ENCODE measurements around the gene SLC6A11. TPM values are rescaled to one million over a fixed set of nuclear protein-coding genes. Genes with fewer than 3 reads are reported as not detected.
A peak's percentile ranks its signal among the peaks of the same experiment; 100 is the strongest.

Gene SLC6A11
- total RNA-seq, 1 experiment from 2014 or later: not detected

DNA sequence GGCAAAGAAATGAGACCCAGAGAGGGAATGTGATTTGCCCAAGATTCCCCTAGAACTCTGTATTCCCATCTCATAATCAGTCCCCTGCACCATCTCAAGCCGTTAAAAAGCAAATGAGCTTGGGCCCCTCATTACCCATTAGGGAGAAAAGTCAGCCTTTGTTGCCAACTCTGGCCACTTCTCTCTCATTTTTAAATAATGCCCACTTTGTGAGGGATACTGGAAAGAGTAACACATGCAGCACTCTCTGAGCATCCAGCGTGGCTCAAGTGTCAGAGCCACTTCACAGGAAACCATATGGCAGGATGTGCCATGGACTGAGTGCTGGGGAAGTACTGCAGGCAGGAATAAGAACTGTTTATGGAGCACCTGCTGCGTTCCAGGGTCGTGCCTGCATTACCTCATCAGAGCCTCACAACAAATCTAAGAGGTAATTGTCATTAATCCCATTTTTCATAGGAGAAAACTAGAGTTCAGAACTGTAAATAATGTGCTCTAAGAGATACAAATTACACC is 126.7 kb downstream of the SLC6A11 start:
- ChIA-PET CTCF (interaction anchor here (0.6 kb wide), 1 partner anchor 184 kb away, joined by 3 read pairs; no protein-coding TSS in a partner anchor), POLR2A (ENCODE audit: low non-redundant PET) (no interaction called here)
- Histone ChIP-seq H3K4me3 (ENCODE audit: low read depth, low read length, poor library complexity, severe bottlenecking) (no peak overlapping the region), H3K36me3 (ENCODE audit: insufficient read depth, low read length, poor library complexity, severe bottlenecking) (no peaks in the 10 kb centered on the region), H3K4me1 (ENCODE audit: insufficient read depth, low read length, poor library complexity, severe bottlenecking) (no peaks in the 10 kb centered on the region), H3K27ac (ENCODE audit: low read depth, low read length, poor library complexity, severe bottlenecking) (no peak overlapping the region), H3K9me3 (ENCODE audit: low read depth, low read length, poor library complexity, severe bottlenecking) (no peaks in the 10 kb centered on the region), H3K27me3 (replicated peaks; ENCODE audit: insufficient read depth, low read depth, low read length, poor library complexity) (no peaks in the 10 kb centered on the region)
- no peak for DNase-seq (ENCODE audit: low spot score)
- intact Hi-C loops (cut with micrococcal nuclease; ENCODE audit: unreplicated experiment): loop anchor here (10.0 kb wide), 1 partner anchor 712 kb away; no protein-coding TSS in a partner anchor
- BruUV-seq (replicated peaks): no TSS peak
- TF ChIP-seq, protein P1, sequence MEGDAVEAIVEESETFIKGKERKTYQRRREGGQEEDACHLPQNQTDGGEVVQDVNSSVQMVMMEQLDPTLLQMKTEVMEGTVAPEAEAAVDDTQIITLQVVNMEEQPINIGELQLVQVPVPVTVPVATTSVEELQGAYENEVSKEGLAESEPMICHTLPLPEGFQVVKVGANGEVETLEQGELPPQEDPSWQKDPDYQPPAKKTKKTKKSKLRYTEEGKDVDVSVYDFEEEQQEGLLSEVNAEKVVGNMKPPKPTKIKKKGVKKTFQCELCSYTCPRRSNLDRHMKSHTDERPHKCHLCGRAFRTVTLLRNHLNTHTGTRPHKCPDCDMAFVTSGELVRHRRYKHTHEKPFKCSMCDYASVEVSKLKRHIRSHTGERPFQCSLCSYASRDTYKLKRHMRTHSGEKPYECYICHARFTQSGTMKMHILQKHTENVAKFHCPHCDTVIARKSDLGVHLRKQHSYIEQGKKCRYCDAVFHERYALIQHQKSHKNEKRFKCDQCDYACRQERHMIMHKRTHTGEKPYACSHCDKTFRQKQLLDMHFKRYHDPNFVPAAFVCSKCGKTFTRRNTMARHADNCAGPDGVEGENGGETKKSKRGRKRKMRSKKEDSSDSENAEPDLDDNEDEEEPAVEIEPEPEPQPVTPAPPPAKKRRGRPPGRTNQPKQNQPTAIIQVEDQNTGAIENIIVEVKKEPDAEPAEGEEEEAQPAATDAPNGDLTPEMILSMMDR (conservative IDR thresholded peaks at IDR 0.05; ENCODE audit: low read depth, low read length): no peak
- no peak for TF ChIP-seq EZH2 (IDR thresholded peaks at IDR 0.05; ENCODE audit: borderline replicate concordance, low read depth, low read length, poor library complexity, severe bottlenecking)

DNA sequence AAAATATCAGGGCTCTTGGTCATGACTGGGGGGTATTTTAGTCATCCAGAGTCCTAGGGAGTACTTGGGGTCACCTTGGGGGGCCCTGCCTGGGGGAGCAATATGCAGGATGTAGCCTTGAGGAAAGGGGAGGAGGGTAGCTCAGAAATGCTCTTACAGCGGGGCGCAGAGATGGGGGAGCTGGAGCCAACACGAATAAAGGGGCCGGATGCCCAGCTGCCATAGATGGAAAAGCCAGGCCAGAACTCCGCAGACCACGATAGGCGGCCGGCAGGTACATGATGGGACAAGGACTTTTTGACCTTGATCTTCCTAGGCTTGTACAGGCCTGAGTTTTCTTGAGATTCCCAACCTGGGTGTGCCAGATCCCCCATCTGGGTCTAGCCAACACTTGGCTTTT is 128.8 kb downstream of the SLC6A11 start:
- CTCF ChIA-PET: interaction anchor here (1.2 to 1.5 kb wide), 2 partner anchors 19 to 116 kb away, joined by 3 to 5 read pairs; no protein-coding TSS in a partner anchor
- Histone ChIP-seq H3K9me3 (ENCODE audit: low read depth, low read length, poor library complexity, severe bottlenecking) (no peaks in the 10 kb centered on the region), H3K36me3 (ENCODE audit: insufficient read depth, low read length, poor library complexity, severe bottlenecking) (no peaks in the 10 kb centered on the region), H3K27me3 (replicated peaks; ENCODE audit: insufficient read depth, low read depth, low read length, poor library complexity) (no peaks in the 10 kb centered on the region), H3K4me3 (ENCODE audit: low read depth, low read length, poor library complexity, severe bottlenecking) (no peak overlapping the region), H3K27ac (ENCODE audit: low read depth, low read length, poor library complexity, severe bottlenecking) (no peak overlapping the region), H3K4me1 (ENCODE audit: insufficient read depth, low read length, poor library complexity, severe bottlenecking) (no peaks in the 10 kb centered on the region)
- no peak for DNase-seq (ENCODE audit: low spot score)
- TF ChIP-seq EZH2 (IDR thresholded peaks at IDR 0.05; ENCODE audit: borderline replicate concordance, low read depth, low read length, poor library complexity, severe bottlenecking): no peak
- TF ChIP-seq, protein P1 (conservative IDR thresholded peaks at IDR 0.05; ENCODE audit: low read depth, low read length): no peak
- no TSS peak for BruUV-seq (replicated peaks)
- intact Hi-C loops (cut with micrococcal nuclease; ENCODE audit: unreplicated experiment): loop anchor here (1.0 to 10.0 kb wide), 3 partner anchors 114 to 710 kb away; no protein-coding TSS in a partner anchor
- POLR2A ChIA-PET (ENCODE audit: low non-redundant PET): no interaction called here

DNA sequence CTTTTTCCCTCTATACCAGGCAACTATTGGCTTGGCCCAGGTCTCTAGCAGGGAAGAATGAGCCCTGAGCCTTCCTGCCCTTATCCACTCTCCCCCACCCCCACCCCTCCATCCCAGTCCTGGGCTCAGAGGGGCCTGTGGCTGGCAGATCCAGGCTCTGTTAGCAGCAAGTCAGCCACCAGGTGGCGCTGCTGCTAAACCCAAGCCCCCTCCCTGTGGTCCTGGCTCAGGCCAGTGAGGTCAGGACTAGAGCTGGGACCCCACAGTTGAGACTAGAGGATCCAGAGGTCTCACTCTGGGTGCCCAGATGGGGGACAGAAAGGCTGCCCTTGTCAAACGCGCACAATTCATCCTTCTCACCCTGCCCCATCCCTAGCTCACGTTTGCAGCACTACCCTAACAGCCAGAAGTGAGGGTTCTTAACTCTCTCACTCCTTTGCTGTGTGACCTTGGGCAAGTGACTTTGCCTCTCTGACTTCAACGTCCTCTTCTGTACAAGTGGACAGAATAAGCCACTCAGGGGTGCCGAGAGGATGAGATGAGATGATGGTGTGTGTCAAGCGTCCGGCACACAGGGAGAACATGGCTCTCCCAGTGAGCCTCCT is 129.8 kb downstream of the SLC6A11 start:
- Histone ChIP-seq H3K4me1 (ENCODE audit: insufficient read depth, low read length, poor library complexity, severe bottlenecking) (no peaks in the 10 kb centered on the region), H3K27ac (ENCODE audit: low read depth, low read length, poor library complexity, severe bottlenecking) (no peak overlapping the region), H3K27me3 (replicated peaks; ENCODE audit: insufficient read depth, low read depth, low read length, poor library complexity) (no peaks in the 10 kb centered on the region), H3K9me3 (ENCODE audit: low read depth, low read length, poor library complexity, severe bottlenecking) (no peaks in the 10 kb centered on the region), H3K36me3 (ENCODE audit: insufficient read depth, low read length, poor library complexity, severe bottlenecking) (no peaks in the 10 kb centered on the region), H3K4me3 (ENCODE audit: low read depth, low read length, poor library complexity, severe bottlenecking) (no peak overlapping the region)
- DNase-seq (ENCODE audit: low spot score): peak; percentile 60
- intact Hi-C loops (cut with micrococcal nuclease; ENCODE audit: unreplicated experiment): loop anchor here (1.0 to 10.0 kb wide), 3 partner anchors 114 to 709 kb away; no protein-coding TSS in a partner anchor
- CTCF ChIA-PET: interaction anchor here (0.5 to 1.5 kb wide), 5 partner anchors 18 to 724 kb away, joined by 3 to 6 read pairs (median 5); no protein-coding TSS in a partner anchor
- POLR2A ChIA-PET (ENCODE audit: low non-redundant PET): no interaction called here
- BruUV-seq (replicated peaks): no TSS peak
- TF ChIP-seq, protein P1 (conservative IDR thresholded peaks at IDR 0.05; ENCODE audit: low read depth, low read length): peak; percentile 92
- TF ChIP-seq EZH2 (IDR thresholded peaks at IDR 0.05; ENCODE audit: borderline replicate concordance, low read depth, low read length, poor library complexity, severe bottlenecking): no peak
